ENCODE results near the gene PDE4D. TPM values are rescaled to one million over a fixed set of nuclear protein-coding genes. Genes with fewer than 3 reads are reported as not detected.

PDE4D gene
- total and polyA plus RNA-seq, 3 donors from 2014 or later: 7.8 to 13.9 (median 8.7) TPM

DNA sequence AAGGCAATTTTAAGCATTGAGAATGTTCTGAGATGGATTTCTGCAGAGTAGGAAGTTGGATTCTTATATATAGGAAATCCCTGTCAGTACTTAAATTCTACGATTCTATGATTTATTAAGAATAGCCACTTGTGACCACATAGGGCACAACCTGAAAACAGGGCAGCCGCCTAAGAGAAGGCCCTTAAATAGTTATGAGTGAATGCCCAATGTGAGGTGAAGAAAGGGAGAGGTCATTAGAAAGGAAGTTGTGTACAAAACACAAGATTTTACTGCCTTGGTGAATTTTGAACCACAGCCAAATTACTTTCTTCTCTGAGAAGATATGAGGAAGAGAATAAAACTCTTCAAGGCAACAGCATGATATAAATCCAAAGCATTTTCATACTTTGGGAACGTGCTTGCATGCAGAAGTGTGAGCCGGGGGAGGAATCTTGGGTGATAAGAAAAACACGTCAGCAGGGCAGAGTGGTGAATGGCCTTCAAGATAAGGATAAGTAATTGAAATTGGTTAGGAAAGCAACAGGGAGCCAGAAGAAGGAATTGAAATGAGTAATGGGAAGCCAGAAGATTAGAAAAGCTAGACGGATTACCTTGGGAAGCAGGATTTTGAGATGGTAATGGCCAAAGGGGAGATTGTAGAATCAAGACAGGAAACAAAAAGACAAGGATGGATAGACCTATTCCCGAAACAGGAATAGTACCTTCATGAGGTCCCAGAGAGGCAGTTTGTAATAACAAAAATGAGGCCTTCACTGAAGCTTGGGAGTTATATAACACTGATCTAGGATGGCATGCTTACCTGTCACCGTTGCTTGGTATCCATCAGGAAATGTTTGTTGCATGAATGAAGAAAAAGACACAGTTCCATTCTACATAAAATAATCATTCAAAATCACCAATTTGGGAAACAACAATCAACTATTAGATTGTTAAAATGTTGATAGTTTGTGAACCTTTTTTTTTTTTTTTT, 244.3 kb downstream of the PDE4D start:
- DNase-seq: peak; percentile 71

GRCh38 chr5:59648038-59648831, 245.3 kb downstream of the PDE4D start:
- Histone ChIP-seq H3K9me3 (no peaks in the 10 kb centered on the region), H3K4me3 (no peak overlapping the region), H3K36me3 (ENCODE audit: low read depth, missing control alignments) (no peaks in the 10 kb centered on the region), H3K27ac (no peak overlapping the region), H3K4me1 (peaks cover 11% of the 10 kb centered on the region), H3K27me3 (no peaks in the 10 kb centered on the region)
- no peak for DNase-seq
- intact Hi-C loops (cut with DNase I; ENCODE audit: low total_unique reads): no loop called here
- 32 to 62% methylated on average over 1 of the region's 1 CpG for WGBS, 2 donors
- TF ChIP-seq CTCF (IDR thresholded peaks at IDR 0.05) (no peak), POLR2A (IDR thresholded peaks at IDR 0.05) (no peak)

More for the DNA sequence above, 244.3 kb downstream of the PDE4D start:
- H3K4me1 ChIP-seq: peaks cover 11% of the 10 kb centered on the region
- no peaks in the 10 kb centered on the region for H3K27me3 ChIP-seq
- peak overlapping the region in 1 of 2 donors; percentile 38 for H3K27ac ChIP-seq
- H3K36me3 ChIP-seq (ENCODE audit: low read depth, missing control alignments): no peaks in the 10 kb centered on the region
- 44 to 61% methylated on average over 8 of the region's 8 CpGs for WGBS, 2 donors
- intact Hi-C loops (cut with DNase I; ENCODE audit: low total_unique reads): no loop called here
- TF ChIP-seq CTCF (IDR thresholded peaks at IDR 0.05): no peak
- no peak for TF ChIP-seq POLR2A (IDR thresholded peaks at IDR 0.05)
- no peaks in the 10 kb centered on the region for H3K9me3 ChIP-seq
- no peak overlapping the region for H3K4me3 ChIP-seq

DNA sequence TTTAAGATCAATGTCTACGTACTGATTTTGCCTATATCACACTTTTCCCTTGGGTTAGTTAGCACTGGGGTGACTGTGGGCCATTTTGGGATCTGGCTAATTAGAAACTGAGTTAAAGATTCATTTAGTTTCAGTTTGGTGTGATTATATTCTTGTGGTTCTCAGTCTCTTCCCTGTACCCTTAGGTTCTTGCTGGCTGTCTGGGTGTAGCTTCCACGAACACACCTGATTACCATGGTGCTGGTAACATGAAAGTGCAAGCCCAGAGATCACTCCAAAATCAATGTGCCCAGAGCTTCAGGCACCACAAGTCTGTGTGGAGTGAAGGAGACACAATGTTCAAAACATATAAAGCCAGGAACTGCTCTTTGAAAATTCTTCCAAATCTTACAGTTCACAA, 248.1 kb downstream of the PDE4D start:
- no peaks in the 10 kb centered on the region for H3K27me3 ChIP-seq
- no peak for DNase-seq
- H3K4me3 ChIP-seq: no peak overlapping the region
- peaks cover 11% of the 10 kb centered on the region for H3K4me1 ChIP-seq
- TF ChIP-seq POLR2A (IDR thresholded peaks at IDR 0.05) (no peak), CTCF (IDR thresholded peaks at IDR 0.05) (no peak)
- H3K27ac ChIP-seq: no peak overlapping the region
- no peaks in the 10 kb centered on the region for H3K9me3 ChIP-seq
- H3K36me3 ChIP-seq (ENCODE audit: low read depth, missing control alignments): no peaks in the 10 kb centered on the region
- whole genome bisulfite sequencing, 2 donors: 96 to 100% methylated on average over 2 of the region's 2 CpGs
- intact Hi-C loops (cut with DNase I; ENCODE audit: low total_unique reads): no loop called here

DNA sequence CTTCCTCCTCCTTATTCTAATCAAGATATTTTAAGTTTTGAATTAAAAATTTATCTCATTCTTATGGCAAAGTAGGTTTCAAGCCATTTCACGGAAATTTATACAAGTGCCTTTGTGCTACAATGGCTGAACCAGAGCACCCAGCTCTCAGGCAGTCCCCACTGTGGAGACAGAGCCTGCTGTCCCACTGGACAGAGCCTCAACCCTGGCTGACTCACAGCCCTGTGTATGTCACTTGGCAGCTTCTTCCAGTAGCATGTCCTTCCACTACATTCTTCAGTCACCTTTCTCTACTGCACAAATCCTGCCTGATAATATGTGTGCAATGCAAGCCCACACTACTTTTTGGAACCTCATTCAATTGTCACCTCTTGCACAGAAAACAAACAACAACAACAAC, 253.1 kb downstream of the PDE4D start:
- Histone ChIP-seq H3K27ac (no peak overlapping the region), H3K27me3 (no peaks in the 10 kb centered on the region), H3K9me3 (no peaks in the 10 kb centered on the region), H3K4me3 (no peak overlapping the region), H3K36me3 (ENCODE audit: low read depth, missing control alignments) (no peaks in the 10 kb centered on the region), H3K4me1 (no peaks in the 10 kb centered on the region)
- WGBS, 2 donors: 88 to 89% methylated on average over 1 of the region's 1 CpG
- TF ChIP-seq CTCF (IDR thresholded peaks at IDR 0.05): no peak
- TF ChIP-seq POLR2A (IDR thresholded peaks at IDR 0.05): no peak
- DNase-seq: no peak
- intact Hi-C loops (cut with DNase I; ENCODE audit: low total_unique reads): no loop called here
